GM19240 (cell line): ENCODE measurements around the gene SRCIN1.
"Not testable (repeated sequence)": the region's sequence is repeated elsewhere in the genome, so short reads cannot be mapped to it uniquely, and the experiment has no call there.

Experiments used
- DNase-seq: peaks from one replicate; pipeline ENCODE4 v3.0.0; 2011; ENCODE audit warnings: low spot score; ENCODE audit not compliant: insufficient read length

The SRCIN1 gene, protein sequence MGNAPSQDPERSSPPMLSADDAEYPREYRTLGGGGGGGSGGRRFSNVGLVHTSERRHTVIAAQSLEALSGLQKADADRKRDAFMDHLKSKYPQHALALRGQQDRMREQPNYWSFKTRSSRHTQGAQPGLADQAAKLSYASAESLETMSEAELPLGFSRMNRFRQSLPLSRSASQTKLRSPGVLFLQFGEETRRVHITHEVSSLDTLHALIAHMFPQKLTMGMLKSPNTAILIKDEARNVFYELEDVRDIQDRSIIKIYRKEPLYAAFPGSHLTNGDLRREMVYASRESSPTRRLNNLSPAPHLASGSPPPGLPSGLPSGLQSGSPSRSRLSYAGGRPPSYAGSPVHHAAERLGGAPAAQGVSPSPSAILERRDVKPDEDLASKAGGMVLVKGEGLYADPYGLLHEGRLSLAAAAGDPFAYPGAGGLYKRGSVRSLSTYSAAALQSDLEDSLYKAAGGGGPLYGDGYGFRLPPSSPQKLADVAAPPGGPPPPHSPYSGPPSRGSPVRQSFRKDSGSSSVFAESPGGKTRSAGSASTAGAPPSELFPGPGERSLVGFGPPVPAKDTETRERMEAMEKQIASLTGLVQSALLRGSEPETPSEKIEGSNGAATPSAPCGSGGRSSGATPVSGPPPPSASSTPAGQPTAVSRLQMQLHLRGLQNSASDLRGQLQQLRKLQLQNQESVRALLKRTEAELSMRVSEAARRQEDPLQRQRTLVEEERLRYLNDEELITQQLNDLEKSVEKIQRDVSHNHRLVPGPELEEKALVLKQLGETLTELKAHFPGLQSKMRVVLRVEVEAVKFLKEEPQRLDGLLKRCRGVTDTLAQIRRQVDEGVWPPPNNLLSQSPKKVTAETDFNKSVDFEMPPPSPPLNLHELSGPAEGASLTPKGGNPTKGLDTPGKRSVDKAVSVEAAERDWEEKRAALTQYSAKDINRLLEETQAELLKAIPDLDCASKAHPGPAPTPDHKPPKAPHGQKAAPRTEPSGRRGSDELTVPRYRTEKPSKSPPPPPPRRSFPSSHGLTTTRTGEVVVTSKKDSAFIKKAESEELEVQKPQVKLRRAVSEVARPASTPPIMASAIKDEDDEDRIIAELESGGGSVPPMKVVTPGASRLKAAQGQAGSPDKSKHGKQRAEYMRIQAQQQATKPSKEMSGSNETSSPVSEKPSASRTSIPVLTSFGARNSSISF

DNA sequence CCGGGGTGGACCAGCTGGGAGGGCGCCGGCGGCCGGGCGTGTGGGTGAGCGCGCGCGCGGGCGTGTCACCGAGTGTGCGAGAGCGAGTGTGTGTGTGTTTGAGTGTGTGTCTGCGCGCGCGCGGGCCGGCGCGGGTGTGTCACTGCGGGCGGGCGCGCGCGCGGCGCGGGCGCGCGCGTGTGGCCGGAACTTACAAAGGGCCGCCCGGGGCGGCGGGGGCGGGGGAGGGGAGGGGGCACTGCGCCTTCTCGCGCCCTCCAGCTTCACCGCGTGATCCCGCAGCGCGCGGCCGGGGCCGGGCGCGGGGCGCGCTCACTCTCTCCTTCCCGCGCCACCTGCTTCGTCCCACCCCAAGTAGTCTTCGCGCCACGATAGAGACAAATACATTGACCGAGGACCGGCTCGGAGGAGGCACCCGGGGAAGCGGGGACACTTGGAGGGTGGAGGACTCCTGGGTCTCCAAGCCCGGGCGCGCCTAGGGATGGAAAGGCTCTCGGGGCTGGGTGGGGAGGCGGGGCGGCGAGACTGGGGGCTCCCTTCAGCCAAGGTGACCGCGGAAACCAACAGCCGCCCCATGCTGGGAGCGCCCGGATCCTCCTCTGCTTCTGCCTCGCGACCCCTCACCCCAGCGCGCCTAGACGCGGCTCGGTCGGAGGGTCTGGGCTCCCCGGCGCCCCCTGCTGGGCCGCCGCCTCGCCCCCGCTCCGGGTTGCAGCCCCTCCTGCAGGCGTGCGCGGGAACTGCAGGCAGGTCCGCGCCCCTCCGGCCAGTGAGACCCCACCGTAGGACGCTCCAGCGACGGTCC, at the start of gene SRCIN1:
TSS of gene SRCIN1 (minus strand) at position 112 of the 805 bp plus-strand sequence. CDS start 247 bp downstream, outside the sequence.
- no peak for DNase-seq

DNA sequence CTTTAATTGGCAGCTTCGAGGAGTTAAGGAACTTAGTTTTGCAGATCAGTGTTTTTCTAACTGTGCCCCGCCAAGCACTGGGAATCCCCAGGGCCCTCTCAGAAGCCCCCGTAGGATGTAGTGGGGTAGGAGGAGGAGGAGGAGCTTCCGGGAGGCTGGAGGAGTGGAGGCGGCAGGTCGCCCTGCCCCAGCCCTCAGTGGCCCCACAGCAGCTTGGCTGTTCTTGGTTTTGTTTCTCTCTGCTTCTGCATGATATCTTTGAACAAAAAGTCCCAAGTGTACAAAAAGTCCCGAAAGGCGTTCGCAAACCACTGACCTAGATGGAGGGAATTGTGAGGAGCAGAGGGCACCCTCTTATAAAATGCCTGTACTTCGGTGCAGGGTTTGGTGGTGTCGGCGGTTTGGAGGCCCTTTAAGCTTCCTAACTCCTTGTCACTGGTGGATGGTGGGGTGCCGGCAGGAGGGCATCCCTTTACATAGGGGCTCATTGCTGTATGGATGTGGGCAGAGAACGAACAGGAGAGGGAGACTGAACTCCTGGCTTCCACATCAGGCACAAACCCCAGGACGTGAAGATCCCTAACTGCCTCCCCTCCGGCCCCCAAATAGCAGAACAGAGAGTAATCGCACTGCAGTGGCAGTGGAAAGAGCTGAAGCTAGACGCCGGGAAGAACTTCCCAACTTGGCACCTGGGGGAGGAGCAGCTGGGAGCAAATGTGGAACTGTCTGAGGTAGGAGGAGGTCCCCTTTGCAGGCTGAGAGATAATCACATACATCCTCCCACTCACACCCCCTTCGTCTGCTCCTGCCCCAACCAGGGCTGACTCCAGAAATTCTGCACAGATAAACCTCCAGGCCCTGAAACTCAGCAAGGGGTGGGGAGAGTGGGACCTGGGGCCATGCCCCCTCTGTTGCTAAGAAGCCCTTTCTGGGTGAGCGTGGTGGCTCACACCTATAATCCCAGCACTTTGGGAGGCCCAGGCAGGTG, 49.0 kb upstream of the SRCIN1 start:
- DNase-seq = no peak

DNA sequence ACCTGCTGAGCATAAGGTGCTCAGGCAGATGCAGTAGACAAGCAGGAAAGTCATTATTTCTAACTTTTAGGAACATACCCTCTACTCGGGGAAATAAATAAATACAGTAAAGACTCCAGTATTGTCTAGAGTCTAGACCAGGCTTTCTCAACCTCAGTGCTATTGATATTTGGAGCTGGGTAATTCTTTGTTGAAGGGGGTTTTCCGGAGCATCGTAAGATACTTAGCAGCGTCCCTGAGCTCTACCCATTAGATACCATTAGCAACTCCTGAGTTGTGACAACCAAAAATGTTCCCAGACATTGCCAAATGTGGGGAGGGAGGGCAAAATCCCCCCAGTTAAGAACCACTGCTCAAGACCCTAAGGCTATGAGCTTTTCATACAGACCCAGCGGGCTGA, 47.9 kb upstream of the SRCIN1 start:
- DNase-seq = no peak

DNA sequence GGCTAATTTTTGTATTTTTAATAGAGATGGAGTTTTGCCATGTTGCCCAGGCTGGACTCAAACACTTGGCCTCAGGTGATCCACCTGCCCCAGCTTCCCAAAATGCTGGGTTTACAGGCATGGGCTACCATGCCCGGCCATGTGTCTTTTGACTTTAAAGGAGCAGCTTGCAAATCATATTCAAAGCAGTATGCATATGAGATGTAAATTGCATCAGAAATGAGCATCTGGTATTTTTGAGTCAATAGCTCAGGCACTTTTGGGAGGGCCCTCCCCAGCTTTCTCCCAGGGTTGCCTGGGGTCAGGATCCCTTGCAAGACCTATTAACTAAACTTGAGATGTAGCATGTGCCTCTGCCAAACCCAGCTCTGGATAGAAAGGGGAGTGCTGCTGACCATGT, 47.5 kb upstream of the SRCIN1 start:
- DNase-seq = no peak

DNA sequence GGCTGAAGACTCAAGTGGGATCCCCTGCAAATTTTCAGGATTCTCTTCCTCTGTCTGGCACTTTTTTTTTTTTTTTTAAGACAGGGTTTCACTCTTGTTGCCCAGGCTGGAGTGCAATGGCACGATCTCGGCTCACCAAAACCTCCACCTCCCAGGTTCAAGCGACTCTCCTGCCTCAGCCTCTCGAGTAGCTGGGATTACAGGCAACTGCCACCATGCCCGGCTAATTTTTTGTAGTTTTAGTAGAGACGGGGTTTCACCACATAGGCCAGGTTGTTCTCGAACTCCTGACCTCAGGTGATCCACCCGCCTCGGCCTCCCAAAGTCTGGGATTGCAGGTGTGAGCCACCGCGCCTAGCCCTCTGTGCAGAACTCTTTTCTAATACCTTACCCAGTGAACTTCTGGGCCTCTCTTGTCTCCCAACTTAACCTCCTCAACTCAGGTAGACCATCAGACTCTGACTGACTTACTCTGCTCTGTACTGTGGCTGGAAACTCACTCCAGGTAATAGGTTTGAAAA, 45.0 kb upstream of the SRCIN1 start:
- not testable (repeated sequence) for DNase-seq

DNA sequence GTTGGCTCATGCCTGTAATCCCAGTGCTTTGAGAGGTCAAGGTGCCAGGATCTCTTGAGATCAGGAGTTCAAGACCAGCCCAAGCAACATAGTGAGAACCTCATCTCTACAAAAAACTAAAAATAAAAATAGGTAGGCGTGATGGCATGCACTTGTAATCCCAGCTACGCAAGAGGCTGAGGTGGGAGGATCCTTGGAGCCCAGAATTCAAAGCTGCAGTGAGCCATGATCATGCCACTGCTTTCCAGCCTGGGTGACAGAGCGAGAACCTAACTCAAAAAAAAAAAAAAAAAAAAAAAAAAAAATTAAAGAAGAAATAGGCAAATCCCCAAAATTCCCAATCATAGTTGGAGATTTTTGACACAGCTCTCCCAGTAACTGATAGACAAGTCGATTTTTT, 32.2 kb upstream of the SRCIN1 start:
- DNase-seq = no peak

DNA sequence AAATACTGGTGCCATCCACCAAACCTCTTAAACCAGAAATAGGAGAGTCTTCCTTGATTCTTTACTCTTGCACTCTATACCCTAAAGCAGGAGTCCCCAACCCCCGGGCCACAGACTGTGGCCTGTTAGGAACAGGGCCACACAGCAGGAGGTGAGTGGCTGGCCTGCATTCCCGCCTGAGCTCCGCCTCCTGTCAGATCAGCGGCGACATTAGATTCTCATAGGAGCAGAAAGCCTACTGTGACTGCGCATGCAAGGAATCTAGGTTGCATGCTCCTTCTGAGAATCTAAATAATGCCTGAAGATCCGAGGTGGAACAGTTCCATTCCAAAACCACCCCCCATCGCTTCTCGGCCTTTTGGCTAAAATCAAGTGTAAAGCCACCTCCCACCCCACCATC, 30.3 kb upstream of the SRCIN1 start:
- no peak for DNase-seq

DNA sequence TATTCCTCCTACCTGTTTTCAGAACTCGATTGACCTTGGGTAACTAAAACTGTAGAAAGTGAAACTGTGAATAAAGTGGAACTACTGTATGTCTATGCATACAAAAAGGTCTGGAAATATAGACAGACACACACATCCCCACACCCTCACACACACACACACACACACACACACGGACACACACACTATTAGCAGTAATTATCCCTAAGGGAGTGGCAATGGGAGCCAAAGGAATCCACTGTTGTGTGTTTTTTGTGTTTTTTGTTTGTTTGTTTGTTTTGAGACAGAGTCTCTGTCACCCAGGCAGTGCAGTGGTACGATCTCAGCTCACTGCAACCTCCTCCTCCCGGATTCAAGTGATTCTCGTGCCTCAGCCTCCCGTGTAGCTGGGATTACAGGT, 26.6 kb upstream of the SRCIN1 start:
- DNase-seq = no peak

DNA sequence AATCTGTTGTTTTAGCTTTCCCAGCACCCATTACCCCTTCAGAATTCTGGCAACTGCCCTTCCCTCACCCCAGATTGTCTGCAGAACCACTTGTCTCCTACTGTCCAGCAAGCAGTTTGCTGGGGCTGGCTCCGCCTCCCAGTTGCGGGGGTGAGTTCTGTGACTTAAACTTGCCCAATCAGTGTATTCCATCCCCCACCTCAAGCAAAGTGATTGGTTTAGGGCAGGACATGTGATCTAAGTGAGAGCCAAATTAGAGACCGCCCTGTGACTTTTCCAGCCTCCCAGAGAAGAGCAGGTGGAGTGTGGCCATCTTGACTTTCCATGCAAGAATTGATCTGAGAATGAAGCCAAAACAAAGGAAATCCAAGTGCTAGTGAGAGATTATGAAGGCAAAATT, 22.7 kb upstream of the SRCIN1 start:
- no peak for DNase-seq

DNA sequence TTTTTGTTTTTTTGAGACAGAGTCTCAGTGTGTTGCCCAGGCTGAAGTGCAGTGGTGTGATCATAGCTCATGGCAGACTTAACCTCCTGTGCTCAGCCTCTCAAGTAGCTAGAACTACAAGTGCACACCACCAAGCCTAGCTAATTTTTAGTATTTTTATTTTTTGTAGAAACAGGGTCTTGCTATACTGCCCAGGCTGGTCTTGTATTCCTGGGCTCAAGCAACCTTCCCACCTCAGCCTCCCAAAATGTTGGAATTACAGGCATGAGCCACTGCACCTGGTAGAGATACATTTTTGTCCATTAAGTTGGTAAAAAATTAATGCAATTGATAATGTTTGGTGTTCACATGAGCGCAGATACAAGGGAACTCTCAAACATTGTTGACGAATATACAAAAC, 22.2 kb upstream of the SRCIN1 start:
- no peak for DNase-seq

DNA sequence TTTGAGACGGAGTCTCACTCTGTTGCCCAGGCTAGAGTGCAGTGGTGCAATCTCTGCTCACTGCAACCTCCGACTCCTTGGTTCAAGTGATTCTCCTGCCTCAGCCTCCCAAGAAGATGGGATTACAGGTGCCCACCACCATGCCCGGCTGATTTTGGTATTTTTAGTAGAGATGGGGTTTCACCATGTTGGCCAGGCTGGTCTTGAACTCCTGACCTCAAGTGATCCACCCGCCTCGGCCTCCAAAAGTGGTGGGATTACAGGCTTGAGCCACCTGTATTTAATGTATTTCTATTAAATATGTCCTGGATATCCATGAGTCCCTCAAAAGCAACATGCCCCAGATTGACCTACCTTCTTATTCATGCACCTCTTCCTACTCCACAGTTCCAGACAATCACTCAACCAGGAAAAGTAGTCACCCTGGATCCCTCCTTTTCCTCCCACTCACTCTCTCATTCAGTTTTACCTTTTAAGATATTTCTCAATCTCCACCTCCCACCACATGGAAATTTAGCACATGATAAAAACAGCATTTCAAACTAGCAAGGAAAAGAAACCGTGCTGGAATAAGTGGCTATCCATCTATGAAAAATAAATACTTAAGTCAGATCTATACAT, 21.0 kb upstream of the SRCIN1 start:
- not testable (repeated sequence) for DNase-seq

DNA sequence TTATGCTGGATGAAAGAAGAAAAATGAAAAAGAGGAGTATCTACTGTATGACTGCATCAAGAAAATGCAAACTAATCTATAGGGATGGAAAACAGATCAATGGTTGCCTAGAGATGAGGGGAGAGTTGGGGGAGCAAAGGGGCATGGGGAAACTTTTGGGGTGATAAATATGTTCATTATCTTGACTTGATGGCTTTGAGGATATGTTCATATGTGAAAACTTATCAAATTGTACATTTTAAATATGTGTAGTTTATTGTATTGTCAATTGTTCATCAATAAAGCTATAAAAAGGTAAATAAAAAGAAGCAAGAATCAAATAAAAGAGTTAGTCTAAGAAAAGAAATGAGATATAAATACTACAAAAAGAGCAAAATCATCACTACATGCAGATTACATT, 19.7 kb upstream of the SRCIN1 start:
- no peak for DNase-seq

DNA sequence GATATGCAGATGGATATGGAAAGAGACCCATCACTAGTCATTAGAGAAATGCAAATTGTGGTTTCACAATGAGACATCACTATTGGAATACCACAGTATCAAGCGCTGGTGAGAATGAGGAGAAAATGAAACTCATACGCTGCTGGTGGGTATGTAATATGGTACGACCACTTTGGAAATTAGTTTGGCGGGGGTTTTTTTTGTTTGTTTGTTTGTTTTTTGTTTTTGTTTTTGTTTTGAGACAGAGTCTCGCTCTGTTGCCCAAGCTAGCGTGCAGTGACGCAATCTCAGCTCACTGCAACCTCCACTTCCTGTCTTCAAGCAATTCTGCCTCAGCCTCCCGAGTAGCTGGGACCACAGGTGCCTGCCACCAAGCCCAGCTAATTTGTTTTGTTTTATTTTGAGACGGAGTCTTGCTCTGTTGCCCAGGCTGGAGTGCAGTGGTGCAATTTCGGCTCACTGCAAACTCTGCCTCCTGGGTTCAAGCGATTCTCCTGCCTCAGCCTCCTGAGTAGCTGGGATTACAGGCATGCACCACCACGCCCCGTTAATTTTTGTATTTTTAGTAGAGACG, 19.1 kb upstream of the SRCIN1 start:
- DNase-seq = not testable (repeated sequence)

DNA sequence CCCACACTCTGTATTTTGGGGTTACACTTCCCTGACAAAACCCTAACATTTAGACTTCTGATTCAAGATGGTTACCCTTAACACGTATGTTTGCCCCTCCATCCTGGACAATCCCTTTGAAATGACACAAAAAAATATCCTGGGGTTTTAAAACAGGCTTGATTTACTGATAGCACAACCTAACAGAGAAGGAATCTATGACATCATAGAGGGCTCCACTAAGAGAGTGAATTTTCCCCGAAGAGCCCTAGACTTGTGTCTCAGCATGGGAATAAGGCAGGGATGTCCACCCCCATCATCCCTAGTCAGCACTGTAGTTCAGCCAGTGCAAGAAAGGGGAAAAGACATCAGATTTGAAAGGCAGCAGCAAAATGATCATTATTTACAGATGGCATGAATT, 15.8 kb upstream of the SRCIN1 start:
- DNase-seq = no peak

DNA sequence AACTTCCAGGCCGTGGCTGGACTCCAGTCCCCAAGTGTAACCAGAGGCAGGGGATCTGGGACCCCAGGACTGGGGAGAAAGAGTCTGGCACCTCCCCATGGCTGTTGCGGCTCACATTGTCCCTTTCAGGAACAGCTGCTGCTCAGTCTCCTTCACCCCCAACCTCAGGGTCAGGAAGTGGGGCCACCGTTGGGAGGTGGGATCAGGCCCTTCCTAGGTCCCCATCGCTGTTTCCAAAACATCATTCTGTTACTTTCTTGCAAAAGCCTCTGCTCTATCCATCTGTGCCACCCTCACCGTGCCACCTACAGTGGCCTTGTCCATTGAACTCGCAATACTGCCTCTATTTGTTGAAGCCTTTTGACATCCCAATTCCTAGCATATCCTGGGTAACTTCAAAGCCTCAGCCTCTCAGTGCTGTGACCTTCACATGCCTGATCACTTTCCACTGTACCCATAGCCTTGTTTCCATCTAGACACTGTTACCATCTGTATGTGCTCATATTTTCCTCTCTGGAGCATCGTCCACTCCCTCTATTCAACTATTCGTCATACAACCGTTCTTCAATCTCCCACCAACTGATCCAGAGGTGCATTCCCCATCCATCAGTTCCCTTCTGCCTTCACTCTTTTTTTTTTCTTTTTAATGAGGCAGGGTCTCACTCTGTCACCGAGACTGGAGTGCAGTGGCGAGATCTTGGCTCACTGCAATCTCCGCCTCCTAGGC, 15.0 kb upstream of the SRCIN1 start:
- no peak for DNase-seq

DNA sequence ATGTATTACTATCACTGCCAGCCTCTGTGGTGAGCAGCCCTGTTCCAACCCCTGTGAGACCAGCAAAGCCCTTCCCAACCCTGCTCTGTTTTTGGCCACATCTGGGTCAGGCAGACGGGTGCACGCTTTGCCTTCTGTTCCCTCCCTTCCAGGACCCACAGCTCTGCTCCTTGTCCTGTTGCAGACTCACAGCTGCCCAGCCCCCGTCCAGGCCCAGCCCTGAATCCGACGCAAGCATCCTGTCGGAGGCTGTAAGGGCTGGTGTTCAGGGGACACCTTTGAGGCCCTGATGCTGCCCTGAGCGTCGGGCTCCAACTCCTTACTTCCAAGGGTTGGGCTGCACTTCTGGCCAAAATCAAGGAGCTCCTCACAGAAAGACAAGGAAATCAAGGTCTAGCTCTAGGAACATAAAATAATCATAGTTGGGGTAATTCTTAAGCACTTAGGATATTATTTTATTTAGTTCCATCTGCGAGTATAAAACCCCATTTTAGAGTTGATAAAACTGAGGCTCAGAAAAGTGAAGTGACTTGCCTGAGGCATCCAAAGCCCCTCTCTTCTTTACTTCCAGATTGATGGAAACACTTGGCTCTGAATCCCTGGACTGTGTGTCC, 14.3 kb upstream of the SRCIN1 start:
- DNase-seq = no peak

DNA sequence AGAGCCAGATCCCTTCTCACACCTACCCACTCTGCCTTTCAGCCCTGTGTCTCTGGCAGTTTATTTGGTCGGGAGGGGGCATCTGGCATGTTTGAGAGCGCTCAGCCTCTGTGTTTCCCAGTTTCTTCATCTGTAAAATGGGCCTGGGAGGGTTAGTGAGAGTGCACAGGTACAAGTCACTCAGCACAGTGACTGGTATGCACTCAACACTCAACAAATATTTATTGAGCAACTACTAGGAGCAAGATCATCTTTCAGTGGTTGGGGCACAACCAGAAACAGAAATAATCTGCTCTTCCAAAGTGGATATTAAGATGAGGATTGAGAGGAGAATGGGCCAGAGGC, 13.7 kb upstream of the SRCIN1 start:
- no peak for DNase-seq
